AG10803 (cell line): ENCODE results near the gene CLEC12A.

ENCODE experiments used
- DNase-seq: peaks from one replicate; pipeline ENCODE4 v3.0.0; 2010; ENCODE audit warnings: low read depth
- H3K4me3 ChIP-seq: 2 replicates; pipeline ENCODE4 v1.5.1; 2011; ENCODE audit warnings: mild to moderate bottlenecking, low read length, control low read depth
- TF ChIP-seq, protein P1 (sequence below): conservative IDR thresholded peaks from 2 replicates; pipeline ENCODE4 v1.5.1; 2011; ENCODE audit warnings: mild to moderate bottlenecking, low read length, control low read depth, inconsistent platforms

Gene CLEC12A

DNA sequence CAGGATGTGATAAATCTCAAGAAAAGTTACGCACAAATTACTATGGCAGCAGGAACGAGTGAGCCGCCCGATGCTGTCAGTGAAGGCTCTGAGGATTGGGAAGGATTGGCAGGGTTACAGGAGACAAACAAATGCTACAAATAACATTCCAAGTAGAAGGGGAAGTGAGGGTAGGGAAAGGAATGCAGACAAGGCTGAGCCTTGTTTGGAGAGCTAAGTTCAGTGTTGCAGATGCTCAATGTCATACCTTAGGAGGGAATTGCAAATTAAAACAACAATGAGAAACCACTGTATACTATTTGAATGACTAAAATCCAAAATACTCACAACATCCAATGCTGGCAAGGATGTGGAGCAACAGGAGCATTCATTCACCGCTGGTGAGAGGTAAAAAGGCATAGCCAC, 60.6 kb downstream of the CLEC12A start:
- H3K4me3 ChIP-seq = no peak overlapping the region
- TF ChIP-seq, protein P1, sequence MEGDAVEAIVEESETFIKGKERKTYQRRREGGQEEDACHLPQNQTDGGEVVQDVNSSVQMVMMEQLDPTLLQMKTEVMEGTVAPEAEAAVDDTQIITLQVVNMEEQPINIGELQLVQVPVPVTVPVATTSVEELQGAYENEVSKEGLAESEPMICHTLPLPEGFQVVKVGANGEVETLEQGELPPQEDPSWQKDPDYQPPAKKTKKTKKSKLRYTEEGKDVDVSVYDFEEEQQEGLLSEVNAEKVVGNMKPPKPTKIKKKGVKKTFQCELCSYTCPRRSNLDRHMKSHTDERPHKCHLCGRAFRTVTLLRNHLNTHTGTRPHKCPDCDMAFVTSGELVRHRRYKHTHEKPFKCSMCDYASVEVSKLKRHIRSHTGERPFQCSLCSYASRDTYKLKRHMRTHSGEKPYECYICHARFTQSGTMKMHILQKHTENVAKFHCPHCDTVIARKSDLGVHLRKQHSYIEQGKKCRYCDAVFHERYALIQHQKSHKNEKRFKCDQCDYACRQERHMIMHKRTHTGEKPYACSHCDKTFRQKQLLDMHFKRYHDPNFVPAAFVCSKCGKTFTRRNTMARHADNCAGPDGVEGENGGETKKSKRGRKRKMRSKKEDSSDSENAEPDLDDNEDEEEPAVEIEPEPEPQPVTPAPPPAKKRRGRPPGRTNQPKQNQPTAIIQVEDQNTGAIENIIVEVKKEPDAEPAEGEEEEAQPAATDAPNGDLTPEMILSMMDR = no peak
- DNase-seq = peak; percentile 97

DNA sequence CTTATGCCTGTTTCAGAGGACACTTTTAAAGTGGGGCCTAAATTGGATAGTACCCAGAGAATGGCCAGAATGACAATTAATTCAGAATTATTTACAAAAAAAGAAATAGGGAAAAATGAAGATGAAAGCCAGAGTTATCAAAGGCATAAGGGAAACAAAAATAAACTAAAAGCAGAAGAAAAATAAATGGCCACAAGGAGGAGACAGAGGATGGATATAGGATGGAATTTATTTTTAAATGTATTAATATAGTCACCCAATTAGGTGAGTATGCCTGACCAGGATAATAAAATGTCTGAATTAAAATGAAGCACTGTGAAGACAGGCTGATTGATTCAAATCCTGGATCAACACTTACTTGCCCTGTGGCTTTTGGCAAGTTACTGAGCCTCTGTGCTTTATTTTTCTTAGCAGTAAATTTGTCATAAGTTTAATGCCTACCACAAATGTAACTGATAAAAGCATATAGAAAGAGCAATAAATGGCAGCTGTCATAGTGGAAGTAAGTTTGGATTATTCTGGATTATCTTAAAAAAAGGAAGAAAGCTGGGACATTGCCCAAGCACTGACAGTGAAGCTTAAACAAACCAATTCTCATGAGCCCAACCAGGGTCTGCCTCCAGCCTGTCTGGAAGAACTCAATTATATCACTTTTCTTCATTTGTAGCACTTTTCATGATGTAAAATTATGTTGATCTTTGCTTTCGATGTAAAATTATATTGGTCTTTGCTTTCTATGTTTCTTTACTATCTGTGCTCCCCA, 62.8 kb downstream of the CLEC12A start:
- DNase-seq = peak; percentile 25
- TF ChIP-seq, protein P1 = peak; percentile 60
- H3K4me3 ChIP-seq = no peak overlapping the region
